Measurements from ENCODE around the gene GAS7.

- TF ChIP-seq, protein P1, sequence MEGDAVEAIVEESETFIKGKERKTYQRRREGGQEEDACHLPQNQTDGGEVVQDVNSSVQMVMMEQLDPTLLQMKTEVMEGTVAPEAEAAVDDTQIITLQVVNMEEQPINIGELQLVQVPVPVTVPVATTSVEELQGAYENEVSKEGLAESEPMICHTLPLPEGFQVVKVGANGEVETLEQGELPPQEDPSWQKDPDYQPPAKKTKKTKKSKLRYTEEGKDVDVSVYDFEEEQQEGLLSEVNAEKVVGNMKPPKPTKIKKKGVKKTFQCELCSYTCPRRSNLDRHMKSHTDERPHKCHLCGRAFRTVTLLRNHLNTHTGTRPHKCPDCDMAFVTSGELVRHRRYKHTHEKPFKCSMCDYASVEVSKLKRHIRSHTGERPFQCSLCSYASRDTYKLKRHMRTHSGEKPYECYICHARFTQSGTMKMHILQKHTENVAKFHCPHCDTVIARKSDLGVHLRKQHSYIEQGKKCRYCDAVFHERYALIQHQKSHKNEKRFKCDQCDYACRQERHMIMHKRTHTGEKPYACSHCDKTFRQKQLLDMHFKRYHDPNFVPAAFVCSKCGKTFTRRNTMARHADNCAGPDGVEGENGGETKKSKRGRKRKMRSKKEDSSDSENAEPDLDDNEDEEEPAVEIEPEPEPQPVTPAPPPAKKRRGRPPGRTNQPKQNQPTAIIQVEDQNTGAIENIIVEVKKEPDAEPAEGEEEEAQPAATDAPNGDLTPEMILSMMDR (IDR thresholded peaks at IDR 0.05; ENCODE audit: insufficient read depth, low read depth, low read length) = no peak
- TF ChIP-seq EZH2 (IDR thresholded peaks at IDR 0.05; ENCODE audit: insufficient read depth, low read length) = no peak
Measured at GRCh38 chr17:9922012-9922848, 276.2 kb downstream of the GAS7 start.
